GM19467 (cell line): ENCODE data around the gene LOXL1.

ENCODE experiments used
- ATAC-seq: cut with Tn5 transposase; IDR thresholded peaks from one replicate; pipeline ENCODE4 v1.9.1; 2021; ENCODE audit warnings: mild to moderate bottlenecking, moderate library complexity; ENCODE audit not compliant: unreplicated experiment

LOXL1 gene

DNA sequence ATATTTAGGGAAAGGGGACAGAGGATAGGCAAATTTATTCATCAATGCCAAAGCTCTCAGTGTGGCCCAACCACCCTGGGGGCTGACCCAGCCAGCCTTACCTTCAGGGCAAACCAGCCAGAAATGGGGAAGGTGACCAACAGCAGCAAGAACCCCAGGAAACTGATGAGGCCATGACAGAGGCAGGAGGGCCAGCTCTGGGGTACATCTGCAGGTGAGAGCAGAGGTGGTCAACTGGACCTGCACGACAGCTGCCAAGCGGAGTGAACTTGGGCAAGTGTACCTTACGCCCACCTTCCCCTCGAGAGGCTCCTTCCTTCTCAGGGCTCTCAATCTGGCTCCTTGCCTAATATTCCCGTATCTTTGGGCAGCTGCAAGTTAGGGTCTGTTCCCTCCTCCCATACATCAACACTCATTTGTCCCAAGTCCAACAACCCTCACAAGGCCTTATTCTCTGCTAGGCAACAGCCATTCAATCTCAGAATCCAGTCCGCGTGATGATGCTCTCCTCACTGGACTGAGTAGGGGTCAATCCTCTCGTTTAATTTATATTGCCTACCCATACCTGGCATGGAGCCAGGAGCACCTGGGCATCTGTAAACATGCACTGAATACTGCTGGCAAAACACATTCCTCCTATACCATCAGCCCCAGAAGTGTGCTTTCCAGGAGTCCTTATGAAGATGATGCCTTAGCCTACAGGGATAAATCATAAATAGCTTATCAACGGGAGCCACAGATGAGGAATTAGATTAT lies 64.2 kb downstream of the LOXL1 start:
- no peak for ATAC-seq

DNA sequence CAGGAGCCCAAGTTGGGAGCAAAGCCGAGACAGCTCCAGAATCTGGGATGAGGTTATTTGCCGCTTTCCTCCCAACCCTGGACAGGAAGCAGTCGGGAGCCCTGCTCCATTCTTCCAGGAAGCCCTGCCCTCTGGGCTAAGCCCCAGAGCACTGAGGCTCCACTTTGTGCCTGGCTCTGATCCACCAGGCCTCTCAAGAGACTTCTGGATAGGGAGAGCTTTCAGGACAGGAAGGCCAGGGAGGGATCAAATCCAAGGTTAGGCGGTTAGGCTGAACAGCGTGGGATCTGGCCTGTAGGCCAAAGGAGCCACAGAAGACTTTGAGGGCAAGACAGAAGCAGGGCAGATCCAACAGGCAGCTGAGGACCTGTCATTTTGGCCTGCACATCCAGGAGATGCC lies 65.0 kb downstream of the LOXL1 start:
- no peak for ATAC-seq

DNA sequence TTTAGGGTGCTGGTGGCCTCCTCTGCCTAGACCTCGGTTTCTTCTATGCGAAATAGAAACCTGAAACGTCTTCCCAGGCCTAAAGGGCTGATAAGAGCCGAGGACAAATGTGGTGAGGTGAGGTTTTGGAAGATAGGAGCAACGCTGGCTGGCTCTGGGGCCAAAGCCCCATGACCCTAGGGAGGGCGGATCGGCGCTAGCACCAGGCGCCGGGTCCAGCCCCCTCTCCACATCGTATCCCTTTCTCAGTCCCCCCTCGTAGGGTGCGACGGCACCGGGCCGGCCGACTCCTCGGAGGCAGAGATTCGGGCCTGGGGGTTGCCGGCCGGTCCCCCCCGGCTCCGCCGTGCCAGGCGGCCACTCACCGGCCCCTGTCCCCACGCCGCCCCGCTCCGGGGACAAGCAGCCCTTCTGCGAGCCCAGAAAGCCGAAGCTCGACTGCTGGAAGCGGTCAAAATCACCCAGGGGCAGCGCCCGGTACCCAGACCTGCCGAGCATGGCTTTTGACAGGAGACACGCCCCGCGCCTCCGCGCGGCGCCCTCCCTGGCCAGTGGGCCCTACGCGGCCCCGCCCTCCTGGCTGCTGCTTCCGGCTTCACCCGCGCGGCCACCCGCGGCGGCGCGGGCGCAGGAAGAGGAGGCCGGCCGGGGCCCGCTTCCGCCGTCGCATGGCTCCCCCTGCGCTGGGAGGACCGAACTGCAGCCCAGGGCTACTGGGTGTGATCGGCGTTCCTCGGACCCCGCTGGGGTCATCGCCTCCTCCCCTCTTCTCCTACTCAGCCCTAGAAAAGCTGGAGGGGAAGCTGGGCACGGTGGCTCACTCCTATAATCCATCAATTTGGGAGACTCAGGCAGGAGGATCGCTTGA lies 65.7 kb downstream of the LOXL1 start, which contains the start of gene STOML1:
TSS of gene STOML1 (minus strand) at position 570 of the 868 bp plus-strand sequence. CDS start at position 498, 72 bp downstream.
- ATAC-seq: peak; percentile 72

DNA sequence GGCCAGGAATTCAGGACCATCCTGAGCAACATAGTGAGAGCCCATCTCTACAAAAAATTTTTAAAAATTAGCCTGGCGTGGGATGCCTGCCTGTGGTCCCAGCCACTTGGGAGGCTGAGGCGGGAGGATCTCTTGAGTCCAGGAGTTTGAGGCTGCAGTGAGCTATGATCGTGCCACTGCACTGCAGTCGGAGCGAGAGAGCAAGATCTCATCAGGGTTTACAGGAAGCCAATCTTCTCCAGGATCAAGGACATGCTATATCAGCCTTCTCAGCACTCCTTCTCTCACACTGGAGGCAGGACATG lies 66.3 kb downstream of the LOXL1 start:
- no peak for ATAC-seq

DNA sequence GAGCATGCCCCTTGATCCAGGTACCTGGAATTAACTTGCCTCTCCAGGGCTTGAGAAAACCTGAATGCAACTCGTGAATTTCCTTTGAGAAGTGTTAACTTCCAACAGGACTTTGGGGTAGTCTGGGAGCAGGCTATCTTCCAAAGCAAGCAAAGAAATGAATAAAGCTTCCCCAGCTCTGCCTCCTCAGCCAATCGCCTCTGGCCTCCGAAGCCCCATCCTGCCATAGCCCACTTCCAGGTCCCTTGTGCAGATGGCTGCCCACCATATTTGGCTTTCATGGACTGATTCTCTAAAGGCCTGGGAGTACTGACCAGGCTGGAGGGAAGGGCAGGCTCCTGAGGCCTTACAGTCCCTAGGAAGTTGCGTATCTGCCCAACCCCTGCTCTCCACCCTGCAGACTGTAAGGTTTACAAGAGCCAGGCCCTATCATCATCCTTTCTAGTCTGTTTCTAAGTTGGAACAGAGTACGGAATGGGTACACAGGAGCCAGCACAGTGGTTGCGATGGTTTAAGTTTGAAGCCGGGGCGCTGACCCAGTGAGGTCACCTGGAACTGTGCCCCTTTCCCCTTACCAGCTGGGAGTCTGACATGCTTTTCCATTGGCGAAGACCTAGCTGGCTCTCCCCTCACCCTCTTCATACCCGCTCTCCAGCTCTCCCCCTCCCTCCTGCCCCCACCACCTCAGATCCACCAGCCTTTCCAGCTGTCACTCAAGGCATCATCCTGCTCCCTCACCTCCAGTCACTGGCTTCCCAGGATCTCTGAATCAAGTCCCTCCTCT lies 67.1 kb downstream of the LOXL1 start:
- ATAC-seq: no peak

DNA sequence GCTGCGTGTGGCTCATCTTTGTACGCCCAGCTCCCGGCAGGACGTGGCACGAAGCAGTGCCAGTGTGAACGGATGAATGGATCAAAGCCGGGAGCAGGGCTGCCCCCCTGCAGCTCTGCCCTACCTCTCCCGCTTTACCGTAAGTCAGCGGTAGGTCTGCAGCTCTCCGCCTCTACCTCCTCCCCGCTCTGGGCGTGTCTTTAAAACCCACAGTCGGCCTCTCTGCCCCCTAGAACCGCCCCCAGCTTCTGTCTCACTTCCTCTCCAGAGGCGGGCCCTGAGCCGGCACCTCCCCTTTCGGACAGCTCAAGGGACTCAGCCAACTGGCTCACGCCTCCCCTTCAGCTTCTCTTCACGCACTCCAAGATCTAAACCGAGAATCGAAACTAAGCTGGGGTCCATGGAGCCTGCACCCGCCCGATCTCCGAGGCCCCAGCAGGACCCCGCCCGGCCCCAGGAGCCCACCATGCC lies 68.2 kb downstream of the LOXL1 start, which contains the start of gene PML:
TSS of gene PML (plus strand) at position 304 of the 471 bp plus-strand sequence. CDS start at position 401, 97 bp downstream.
- peak; percentile 62 for ATAC-seq

DNA sequence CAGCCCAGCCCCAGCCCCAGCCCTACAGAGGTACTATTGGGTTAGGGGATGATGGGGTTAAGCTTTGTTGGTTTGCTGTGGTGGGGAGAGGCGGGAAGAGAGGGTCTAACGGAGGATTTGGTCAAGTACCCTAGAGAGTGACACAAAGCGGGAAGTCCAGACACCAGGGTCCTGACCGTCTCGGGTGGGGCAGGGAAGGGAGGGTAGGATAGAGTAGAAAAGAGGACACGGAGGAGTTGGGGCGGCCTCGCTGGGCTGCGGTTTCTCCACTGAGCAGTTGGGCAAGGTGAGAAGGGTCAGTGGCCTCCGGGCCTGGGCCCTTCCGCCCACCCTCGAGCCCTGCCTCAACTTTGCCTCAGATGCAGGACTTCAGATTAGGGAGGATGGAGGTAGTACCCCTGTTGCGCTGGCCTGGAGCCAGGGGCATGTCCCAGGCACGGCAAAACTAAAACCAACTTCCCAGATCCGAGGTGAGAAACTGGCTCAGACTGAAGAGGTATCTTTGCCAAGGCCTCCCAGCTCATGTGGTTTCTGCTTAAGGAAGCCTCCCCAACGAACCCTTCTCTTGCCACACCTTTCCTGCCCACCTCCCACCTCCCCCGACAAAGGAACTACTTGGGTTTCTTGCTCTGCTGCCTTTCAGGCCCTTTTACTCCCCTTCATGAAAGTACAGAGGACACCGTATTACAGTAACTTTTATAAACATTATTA lies 68.8 kb downstream of the LOXL1 start:
- no peak for ATAC-seq

DNA sequence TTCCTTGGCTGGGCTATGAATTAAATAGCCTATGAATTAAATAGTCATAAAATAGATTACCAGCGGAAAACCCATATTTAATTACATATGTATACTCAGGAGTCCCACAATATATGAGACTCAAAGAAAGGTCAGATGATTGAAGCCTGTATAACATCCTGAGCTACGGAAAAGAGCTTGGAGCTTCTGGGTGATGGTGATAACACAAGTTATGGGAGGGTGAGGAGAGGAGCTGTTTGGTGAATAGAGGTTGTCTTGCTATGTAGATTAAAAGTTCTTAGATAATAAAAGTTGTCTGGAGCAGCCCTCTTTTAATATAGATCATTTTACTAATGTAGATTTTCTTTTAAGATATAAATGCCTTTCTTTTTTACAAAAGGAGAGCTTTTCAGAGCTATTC lies 70.0 kb downstream of the LOXL1 start:
- ATAC-seq: no peak

DNA sequence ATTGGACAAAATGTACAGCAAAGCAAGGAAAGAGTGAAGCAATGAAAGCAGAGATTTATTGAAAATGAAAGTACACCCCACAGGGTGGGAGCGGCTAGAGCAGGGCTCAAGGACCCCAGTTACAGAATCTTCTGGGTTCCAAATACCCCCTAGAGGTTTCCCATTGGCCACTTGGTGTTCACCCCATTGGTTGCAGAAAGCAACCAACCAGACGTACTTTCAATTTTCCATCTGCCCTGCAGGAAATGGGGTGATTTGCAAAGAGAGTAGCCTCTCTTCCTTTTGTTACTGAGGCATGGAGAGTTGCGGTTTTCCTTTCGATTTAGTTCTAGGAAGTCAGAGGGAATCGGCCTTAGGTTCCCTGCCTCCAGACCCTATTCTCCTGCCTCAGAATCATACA lies 70.7 kb downstream of the LOXL1 start:
- no peak for ATAC-seq

DNA sequence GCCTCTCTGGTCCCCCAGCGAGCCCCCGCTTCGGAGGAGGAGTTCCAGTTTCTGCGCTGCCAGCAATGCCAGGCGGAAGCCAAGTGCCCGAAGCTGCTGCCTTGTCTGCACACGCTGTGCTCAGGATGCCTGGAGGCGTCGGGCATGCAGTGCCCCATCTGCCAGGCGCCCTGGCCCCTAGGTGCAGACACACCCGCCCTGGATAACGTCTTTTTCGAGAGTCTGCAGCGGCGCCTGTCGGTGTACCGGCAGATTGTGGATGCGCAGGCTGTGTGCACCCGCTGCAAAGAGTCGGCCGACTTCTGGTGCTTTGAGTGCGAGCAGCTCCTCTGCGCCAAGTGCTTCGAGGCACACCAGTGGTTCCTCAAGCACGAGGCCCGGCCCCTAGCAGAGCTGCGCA lies 71.7 kb downstream of the LOXL1 start:
- ATAC-seq: no peak
